ENCODE results near the gene MYBPH. TPM values are rescaled to one million over a fixed set of nuclear protein-coding genes. Genes with fewer than 3 reads are reported as not detected.

Gene MYBPH
- total RNA-seq, 2 donors from 2014 or later, result not detected

GRCh38 chr1:203128431-203128715 lies 47.3 kb downstream of the MYBPH start:
- no peaks in the 10 kb centered on the region for H3K36me3 ChIP-seq (ENCODE audit: control insufficient read depth, insufficient read depth, low read length)
- TF ChIP-seq, protein P1, sequence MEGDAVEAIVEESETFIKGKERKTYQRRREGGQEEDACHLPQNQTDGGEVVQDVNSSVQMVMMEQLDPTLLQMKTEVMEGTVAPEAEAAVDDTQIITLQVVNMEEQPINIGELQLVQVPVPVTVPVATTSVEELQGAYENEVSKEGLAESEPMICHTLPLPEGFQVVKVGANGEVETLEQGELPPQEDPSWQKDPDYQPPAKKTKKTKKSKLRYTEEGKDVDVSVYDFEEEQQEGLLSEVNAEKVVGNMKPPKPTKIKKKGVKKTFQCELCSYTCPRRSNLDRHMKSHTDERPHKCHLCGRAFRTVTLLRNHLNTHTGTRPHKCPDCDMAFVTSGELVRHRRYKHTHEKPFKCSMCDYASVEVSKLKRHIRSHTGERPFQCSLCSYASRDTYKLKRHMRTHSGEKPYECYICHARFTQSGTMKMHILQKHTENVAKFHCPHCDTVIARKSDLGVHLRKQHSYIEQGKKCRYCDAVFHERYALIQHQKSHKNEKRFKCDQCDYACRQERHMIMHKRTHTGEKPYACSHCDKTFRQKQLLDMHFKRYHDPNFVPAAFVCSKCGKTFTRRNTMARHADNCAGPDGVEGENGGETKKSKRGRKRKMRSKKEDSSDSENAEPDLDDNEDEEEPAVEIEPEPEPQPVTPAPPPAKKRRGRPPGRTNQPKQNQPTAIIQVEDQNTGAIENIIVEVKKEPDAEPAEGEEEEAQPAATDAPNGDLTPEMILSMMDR (conservative IDR thresholded peaks at IDR 0.05), result no peak
- Mint-ChIP-seq H3K27me3 (ENCODE audit: insufficient read depth) (peaks cover 50% of the 10 kb centered on the region), H3K36me3 (ENCODE audit: low read depth) (no peaks in the 10 kb centered on the region), H3K27ac (no peak overlapping the region), H3K4me1 (peaks cover 22% of the 10 kb centered on the region), H3K4me3 (peak overlapping the region; percentile 63), H3K9me3 (no peaks in the 10 kb centered on the region)
- peaks cover 8% of the 10 kb centered on the region for H3K27me3 ChIP-seq (ENCODE audit: control insufficient read depth, insufficient read depth, low read length, poor library complexity, severe bottlenecking)
- peaks cover 11% of the 10 kb centered on the region for H3K4me1 ChIP-seq (ENCODE audit: control insufficient read depth, insufficient read depth, low read length)
- peak overlapping the region; percentile 86 for H3K4me3 ChIP-seq (ENCODE audit: low read length)
- no peak for DNase-seq
- H3K9me3 ChIP-seq (ENCODE audit: control insufficient read depth, low read length), result no peaks in the 10 kb centered on the region
- H3K27ac ChIP-seq (ENCODE audit: low read depth, low read length), result no peak overlapping the region
- WGBS, 2 experiments (ENCODE audit: insufficient coverage in 1 of 2, insufficient read length in 1 of 2), result 24 to 40% methylated on average over 2 to 7 of the region's 7 CpGs
- H3K9ac ChIP-seq (ENCODE audit: extremely low read depth, low read length, poor library complexity, severe bottlenecking), result no peak overlapping the region

DNA sequence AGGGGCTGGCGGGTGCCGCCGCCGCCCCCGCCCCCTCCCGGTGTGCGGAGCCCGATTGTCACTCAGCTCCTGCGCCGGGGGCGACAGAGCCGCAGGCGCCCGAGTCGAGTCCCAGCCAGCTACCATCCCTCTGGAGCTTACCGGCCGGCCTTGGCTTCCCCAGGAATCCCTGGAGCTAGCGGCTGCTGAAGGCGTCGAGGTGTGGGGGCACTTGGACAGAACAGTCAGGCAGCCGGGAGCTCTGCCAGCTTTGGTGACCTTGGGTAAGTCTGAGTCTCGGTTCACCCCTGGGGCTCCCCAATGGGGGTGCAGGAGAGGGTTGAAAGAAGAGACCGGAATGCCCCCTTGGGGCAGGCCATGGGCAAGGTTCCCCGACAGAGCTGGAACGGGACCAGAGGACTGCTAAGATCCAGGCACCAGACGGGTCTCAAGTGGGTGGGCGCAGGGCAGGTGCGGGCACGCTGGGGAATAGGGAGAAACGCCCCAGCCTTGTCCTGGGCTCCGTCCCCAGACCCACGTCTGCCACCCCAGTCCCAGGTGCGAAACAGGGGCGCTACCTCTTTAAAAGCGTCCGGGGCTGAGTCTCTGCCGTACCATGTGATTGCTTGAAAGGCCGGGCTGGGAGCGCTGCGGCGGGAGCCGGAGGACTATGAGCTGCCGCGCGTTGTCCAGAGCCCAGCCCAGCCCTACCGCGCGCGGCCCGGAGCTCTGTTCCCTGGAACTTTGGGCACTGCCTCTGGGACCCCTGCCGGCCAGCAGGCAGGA lies 47.8 kb downstream of the MYBPH start, which contains the start of gene ADORA1:
TSS of gene ADORA1 (plus strand) at position 61 of the 765 bp plus-strand sequence. CDS start 1,116 bp downstream, outside the sequence.
- H3K9ac ChIP-seq (ENCODE audit: extremely low read depth, low read length, poor library complexity, severe bottlenecking), result peak within 1 kb of the TSS; percentile 32
- no peaks in the 10 kb centered on the region for H3K36me3 Mint-ChIP-seq (ENCODE audit: low read depth)
- DNase-seq, result peak; percentile 93
- H3K27ac ChIP-seq (ENCODE audit: low read depth, low read length), result no peak within 1 kb of the TSS
- peak within 1 kb of the TSS; percentile 63 for H3K4me3 Mint-ChIP-seq
- peak within 1 kb of the TSS; percentile 86 for H3K4me3 ChIP-seq (ENCODE audit: low read length)
- 0 to 2% methylated on average over 15 to 51 of the region's 51 CpGs for WGBS, 2 experiments (ENCODE audit: insufficient coverage in 1 of 2, insufficient read length in 1 of 2)
- no peak within 1 kb of the TSS for H3K27ac Mint-ChIP-seq
- peaks cover 8% of the 10 kb centered on the region for H3K27me3 ChIP-seq (ENCODE audit: control insufficient read depth, insufficient read depth, low read length, poor library complexity, severe bottlenecking)
- TF ChIP-seq, protein P1 (conservative IDR thresholded peaks at IDR 0.05), result peak; percentile 69
- peaks cover 22% of the 10 kb centered on the region for H3K4me1 Mint-ChIP-seq
- H3K36me3 ChIP-seq (ENCODE audit: control insufficient read depth, insufficient read depth, low read length), result no peaks in the 10 kb centered on the region
- no peaks in the 10 kb centered on the region for H3K9me3 ChIP-seq (ENCODE audit: control insufficient read depth, low read length)
- peaks cover 11% of the 10 kb centered on the region for H3K4me1 ChIP-seq (ENCODE audit: control insufficient read depth, insufficient read depth, low read length)
- H3K9me3 Mint-ChIP-seq, result no peaks in the 10 kb centered on the region
- H3K27me3 Mint-ChIP-seq (ENCODE audit: insufficient read depth), result peaks cover 50% of the 10 kb centered on the region

DNA sequence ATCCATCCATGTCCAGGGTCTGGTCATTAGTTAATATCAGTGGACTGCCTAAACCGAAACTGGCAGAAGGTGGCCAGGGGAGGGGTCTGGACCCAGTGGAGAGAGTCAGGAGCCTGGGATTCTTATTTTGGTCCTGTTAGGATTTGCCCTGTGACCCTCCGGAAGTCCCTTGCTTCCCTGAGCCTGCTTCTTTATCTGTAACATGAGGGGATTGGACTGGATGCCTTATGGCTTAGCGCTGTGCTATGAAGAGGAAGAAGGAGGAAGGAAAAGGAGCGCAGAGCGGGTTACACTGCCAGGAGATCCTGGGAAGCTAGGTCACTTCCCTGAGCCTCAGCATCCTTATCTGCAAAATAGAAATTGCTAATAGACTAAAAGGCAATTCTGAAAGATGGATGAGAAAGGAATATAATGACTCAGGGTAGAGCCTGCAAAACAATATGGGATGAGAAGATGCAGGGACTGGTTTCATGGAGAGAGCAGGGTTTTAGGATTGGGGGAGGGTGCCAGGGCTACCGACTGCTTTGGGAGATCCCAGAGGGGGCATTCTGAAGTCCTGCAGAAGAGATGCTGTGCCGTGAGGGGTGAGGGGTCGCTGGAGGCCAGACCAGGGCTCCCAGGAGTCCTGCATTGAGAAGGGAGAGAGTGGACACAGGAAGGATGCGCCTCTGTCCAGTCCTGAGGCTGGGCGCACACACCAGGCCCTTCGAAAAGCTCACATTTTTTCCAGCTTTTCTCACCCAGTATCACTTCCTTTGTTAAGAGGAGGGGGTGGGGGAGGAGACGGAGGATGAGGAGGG lies 48.6 kb downstream of the MYBPH start:
- TF ChIP-seq, protein P1 (conservative IDR thresholded peaks at IDR 0.05), result no peak
- H3K36me3 ChIP-seq (ENCODE audit: control insufficient read depth, insufficient read depth, low read length), result no peaks in the 10 kb centered on the region
- WGBS, 2 experiments (ENCODE audit: insufficient coverage in 1 of 2, insufficient read length in 1 of 2), result 46 to 54% methylated on average over 4 to 10 of the region's 12 CpGs
- Mint-ChIP-seq H3K9me3 (no peaks in the 10 kb centered on the region), H3K36me3 (ENCODE audit: low read depth) (no peaks in the 10 kb centered on the region), H3K4me1 (peaks cover 22% of the 10 kb centered on the region), H3K4me3 (peak overlapping the region; percentile 63), H3K27ac (no peak overlapping the region), H3K27me3 (ENCODE audit: insufficient read depth) (peaks cover 53% of the 10 kb centered on the region)
- H3K27me3 ChIP-seq (ENCODE audit: control insufficient read depth, insufficient read depth, low read length, poor library complexity, severe bottlenecking), result peaks cover 8% of the 10 kb centered on the region
- peaks cover 11% of the 10 kb centered on the region for H3K4me1 ChIP-seq (ENCODE audit: control insufficient read depth, insufficient read depth, low read length)
- peak; percentile 57 for DNase-seq
- H3K4me3 ChIP-seq (ENCODE audit: low read length), result peak overlapping the region; percentile 86
- peak overlapping the region; percentile 32 for H3K9ac ChIP-seq (ENCODE audit: extremely low read depth, low read length, poor library complexity, severe bottlenecking)
- H3K27ac ChIP-seq (ENCODE audit: low read depth, low read length), result no peak overlapping the region
- no peaks in the 10 kb centered on the region for H3K9me3 ChIP-seq (ENCODE audit: control insufficient read depth, low read length)

Measured in endodermal cell (in vitro differentiated cells).